ENCODE measurements around the gene OGFR.
"Not testable (repeated sequence)": the region's sequence is repeated elsewhere in the genome, so short reads cannot be mapped to it uniquely, and the experiment has no call there.

The OGFR gene

DNA sequence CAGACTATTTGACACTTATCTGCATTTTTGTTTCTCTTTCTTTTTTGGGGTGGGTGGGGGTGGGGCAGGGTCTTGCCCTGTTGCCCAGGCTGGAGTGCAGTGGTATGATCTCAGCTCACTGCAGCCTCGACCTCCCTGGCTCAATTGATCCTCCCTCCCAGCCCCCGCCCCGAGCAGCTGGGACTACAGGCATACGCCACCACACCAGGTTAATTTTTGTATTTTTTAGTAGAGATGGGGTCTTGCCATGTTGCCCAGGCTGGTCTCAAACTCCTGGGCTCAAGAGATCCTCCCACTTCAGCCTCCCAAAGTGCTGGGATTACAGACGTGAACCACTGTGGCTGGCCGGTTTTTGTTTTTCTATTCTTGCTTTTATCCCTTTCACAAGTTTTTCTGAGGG is 48.7 kb downstream of the OGFR start:
- H3K4me3 ChIP-seq; in situ Hi-C loops (cut with MboI; ENCODE audit: low sequenced_read_pairs); H3K4me1 ChIP-seq; DNase-seq (ENCODE audit: low spot score in 2 of 2); H3K9me3 ChIP-seq; H3K27me3 ChIP-seq (ENCODE audit: low read depth): not testable (repeated sequence)
- peaks cover 56% of the 10 kb centered on the region for H3K36me3 ChIP-seq (replicated peaks)

DNA sequence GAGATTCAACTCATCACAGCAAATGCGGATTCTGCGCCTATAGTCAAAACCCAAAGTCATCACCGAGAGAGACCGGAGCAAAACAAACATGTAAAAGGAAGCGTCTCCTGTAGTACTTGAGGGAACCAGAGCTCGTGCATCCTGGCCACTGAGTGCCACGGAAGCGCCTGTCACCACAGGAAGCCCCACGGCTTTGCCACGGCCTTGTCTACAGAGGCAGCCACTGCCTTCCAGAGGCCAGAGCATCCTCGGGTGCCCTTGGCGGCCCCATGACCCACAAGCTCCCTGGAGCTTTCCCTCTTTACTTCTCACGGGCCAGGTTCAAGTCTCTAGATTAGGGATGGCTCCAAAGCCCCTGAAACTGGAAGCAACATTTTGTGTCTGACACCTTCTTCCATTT is 49.5 kb downstream of the OGFR start:
- peaks cover 59% of the 10 kb centered on the region for H3K36me3 ChIP-seq (replicated peaks)
- H3K9me3 ChIP-seq, result no peaks in the 10 kb centered on the region
- no peaks in the 10 kb centered on the region for H3K4me1 ChIP-seq
- no peaks in the 10 kb centered on the region for H3K27me3 ChIP-seq (ENCODE audit: low read depth)
- no peak for DNase-seq (ENCODE audit: low spot score in 2 of 2)
- no peak overlapping the region for H3K4me3 ChIP-seq
- in situ Hi-C loops (cut with MboI; ENCODE audit: low sequenced_read_pairs), result no loop called here

DNA sequence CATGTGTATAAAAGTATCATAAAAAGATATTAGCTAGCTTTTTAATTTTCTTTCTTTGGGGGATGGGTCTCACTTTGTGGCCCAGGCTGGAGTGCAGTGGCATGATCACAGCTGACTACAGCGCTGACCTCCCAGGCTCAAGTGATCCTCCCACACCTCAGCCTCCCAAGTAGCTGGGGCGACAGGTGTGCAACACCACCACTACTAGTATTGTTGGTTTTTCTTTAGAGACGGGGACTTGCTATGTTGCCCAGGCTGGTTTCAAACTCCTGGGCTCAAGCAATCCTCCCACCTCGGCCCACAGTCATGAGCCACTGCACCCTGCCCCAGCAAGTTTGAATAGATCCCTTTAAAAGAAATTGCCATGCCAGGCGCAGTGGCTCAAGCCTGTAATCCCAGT is 50.5 kb downstream of the OGFR start:
- Histone ChIP-seq H3K36me3 (replicated peaks) (peaks cover 58% of the 10 kb centered on the region), H3K27me3 (ENCODE audit: low read depth) (no peaks in the 10 kb centered on the region), H3K4me3 (no peak overlapping the region), H3K4me1 (peaks cover 5% of the 10 kb centered on the region), H3K9me3 (no peaks in the 10 kb centered on the region)
- DNase-seq (ENCODE audit: low spot score in 2 of 2), result no peak
- in situ Hi-C loops (cut with MboI; ENCODE audit: low sequenced_read_pairs), result no loop called here

DNA sequence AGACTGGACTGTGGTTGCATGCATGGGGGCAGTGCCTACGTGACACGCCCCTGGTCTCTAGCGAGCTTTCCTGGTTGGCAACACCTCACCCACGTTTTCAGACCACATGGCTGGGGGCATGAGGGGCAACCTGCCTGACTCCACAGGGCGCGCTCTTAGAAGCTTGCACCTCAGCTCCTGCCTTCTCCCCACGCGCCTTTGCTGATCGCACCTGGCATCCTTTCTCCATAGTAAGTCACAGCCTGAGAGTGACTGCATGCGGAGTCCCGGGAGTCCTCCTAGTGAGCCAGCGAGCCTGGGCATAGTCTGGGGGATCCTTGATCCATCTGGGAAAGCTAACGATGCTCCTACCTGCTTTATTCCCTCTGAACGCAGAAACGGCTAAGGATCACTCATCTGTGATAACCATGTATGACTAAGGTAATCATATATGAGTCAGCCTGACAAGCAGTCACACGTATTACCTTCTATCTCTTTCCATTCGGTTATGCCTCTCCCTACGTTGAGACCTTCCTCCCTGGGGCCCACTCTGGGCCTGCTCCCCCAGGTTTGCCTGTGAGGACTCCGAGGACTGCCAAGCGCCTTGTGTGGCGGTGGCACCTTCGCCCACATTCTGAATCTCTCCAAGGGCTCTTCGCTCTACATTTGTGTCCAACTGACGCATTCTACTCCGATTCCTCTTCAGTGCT is 52.4 kb downstream of the OGFR start:
- H3K27me3 ChIP-seq (ENCODE audit: low read depth), result no peaks in the 10 kb centered on the region
- H3K36me3 ChIP-seq (replicated peaks), result peaks cover 53% of the 10 kb centered on the region
- in situ Hi-C loops (cut with MboI; ENCODE audit: low sequenced_read_pairs), result no loop called here
- no peak overlapping the region for H3K4me3 ChIP-seq
- no peak for DNase-seq (ENCODE audit: low spot score in 2 of 2)
- H3K9me3 ChIP-seq, result no peaks in the 10 kb centered on the region
- H3K4me1 ChIP-seq, result peaks cover 8% of the 10 kb centered on the region

DNA sequence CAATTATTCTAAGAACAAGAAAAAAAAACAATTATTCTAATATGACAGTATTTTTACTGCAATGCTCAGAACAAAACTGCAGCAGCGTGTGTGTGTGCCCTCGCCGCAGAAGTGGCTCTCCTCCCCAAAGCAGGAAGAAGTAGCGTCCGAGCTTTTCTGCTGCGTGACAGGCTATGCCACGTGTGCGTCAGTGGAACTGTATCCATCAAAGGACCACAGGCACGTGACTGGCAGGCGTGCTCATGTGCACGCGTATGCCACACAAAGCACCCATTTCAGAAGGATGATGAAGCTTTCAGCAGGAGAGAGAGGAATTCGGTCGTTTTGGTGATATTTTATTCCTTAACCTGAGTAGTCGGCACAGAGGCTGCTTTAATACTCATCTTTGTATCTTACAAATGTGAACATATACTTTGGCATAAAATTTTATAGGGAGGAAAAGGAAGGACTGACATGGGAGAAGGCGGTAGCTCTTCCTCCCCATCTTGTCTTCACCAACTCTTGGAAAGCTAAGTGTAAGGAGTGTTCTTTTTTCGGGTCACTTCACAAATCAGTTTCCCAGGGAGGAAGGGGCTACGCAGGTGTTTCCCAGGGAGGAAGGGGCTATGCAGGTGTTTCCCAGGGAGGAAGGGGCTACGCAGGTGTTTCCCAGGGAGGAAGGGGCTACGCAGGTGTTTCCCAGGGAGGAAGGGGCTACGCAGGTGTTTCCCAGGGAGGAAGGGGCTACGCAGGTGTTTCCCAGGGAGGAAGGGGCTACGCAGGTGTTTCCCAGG is 53.6 kb downstream of the OGFR start:
- Histone ChIP-seq H3K4me1 (peaks cover 15% of the 10 kb centered on the region), H3K9me3 (no peaks in the 10 kb centered on the region), H3K36me3 (replicated peaks) (peaks cover 46% of the 10 kb centered on the region), H3K27me3 (ENCODE audit: low read depth) (no peaks in the 10 kb centered on the region), H3K4me3 (no peak overlapping the region)
- DNase-seq (ENCODE audit: low spot score in 2 of 2), result no peak
- in situ Hi-C loops (cut with MboI; ENCODE audit: low sequenced_read_pairs), result no loop called here

DNA sequence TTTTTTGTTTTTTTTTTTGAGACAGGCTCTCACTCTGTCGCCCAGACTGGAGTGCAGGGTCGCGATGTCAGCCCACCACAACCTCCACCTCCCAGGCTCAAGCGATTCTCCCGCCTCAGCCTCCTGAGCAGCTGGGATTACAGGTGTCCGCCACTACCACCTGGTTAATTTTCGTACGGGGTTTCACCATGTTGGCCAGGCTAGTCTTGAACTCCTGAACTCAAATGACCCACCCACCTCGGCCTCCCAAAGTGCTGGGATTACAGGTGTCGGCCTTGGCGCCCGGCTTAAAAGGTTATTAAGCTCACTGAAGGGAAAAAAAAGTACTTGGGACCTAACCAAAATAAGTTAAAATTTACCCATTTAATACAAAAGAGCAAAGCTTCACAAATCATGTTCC is 55.1 kb downstream of the OGFR start:
- DNase-seq (ENCODE audit: low spot score in 2 of 2), result no peak
- H3K9me3 ChIP-seq, result no peaks in the 10 kb centered on the region; the same call in 1 of the 2 replicates
- peaks cover 15% of the 10 kb centered on the region for H3K4me1 ChIP-seq
- peaks cover 32% of the 10 kb centered on the region for H3K36me3 ChIP-seq (replicated peaks)
- peak overlapping the region; percentile 51 for H3K4me3 ChIP-seq
- H3K27me3 ChIP-seq (ENCODE audit: low read depth), result no peaks in the 10 kb centered on the region
- in situ Hi-C loops (cut with MboI; ENCODE audit: low sequenced_read_pairs), result no loop called here

DNA sequence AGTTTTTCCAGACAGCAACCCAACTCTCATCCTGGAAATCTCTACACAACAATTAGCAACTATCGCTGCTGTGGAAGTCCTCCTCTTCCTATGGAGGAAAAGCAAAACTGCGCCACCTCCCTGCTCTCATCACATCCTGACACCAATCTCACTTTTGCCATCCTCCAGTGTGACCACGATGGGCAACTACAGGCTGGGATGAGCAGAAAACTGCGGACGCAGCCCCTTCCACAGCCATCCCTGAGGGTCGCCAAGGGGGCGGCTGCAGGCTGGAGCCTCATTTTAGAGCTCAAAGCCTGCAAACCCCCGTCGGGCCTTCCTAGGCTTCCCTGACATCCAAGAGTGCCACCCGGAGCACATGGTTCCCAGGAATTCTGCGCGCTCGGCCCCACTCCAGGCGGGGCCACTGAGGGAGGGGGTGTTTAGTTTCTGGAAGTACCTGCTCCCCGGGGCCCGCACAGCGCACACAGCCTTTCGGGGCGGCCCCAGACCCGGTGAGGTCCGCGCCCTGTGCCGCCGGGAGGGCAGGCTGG is 55.8 kb downstream of the OGFR start:
- Histone ChIP-seq H3K36me3 (replicated peaks) (peaks cover 25% of the 10 kb centered on the region), H3K4me1 (peaks cover 15% of the 10 kb centered on the region), H3K9me3 (no peaks in the 10 kb centered on the region; the same call in none of the 2 replicates), H3K4me3 (peak overlapping the region; percentile 51), H3K27me3 (ENCODE audit: low read depth) (no peaks in the 10 kb centered on the region)
- peak; percentile 37 to 48 for DNase-seq (ENCODE audit: low spot score in 2 of 2)
- in situ Hi-C loops (cut with MboI; ENCODE audit: low sequenced_read_pairs), result no loop called here

DNA sequence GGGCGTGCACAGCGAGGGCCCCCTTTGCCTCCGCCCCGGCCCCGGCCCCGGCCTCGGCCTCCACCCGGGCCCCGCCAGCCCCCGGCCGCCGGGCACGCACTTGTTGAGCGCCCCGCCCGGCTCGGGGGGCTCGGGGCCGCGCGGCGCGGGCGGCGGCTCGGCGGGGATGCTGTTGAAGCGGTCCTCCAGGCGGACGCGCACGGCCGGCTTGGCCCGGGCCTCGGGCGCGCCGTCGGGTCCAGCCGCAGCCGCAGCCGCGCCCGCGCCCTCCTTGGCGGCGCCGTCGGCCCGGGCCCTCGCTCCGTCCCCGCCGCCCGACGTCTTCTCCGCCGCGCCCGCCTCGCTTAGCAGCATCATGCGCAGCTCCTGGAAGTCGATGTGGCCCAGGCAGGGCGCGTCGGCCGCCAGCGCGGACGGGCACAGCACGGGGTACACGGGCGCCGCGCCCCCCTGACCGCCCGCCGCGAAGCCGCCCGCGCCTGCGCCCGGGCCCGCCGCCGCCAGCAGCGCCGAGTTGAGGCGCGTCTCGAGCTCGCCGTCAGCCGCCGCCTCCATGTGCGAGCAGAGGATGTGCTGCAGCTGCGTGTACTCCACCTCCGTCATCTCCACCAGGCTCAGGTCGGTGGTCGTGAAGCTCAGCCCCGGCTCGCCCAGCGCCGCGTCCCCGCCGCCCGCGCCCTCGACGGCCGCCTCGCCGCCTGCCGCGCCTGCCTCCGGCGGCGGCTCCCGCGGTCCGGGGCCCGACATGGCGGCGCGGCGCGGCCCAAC is 56.5 kb downstream of the OGFR start:
- peak in 1 of 2 experiments; percentile 35 for DNase-seq (ENCODE audit: low spot score in 2 of 2)
- in situ Hi-C loops (cut with MboI; ENCODE audit: low sequenced_read_pairs), result no loop called here
- Histone ChIP-seq H3K4me3 (peak overlapping the region; percentile 51), H3K27me3 (ENCODE audit: low read depth) (no peaks in the 10 kb centered on the region), H3K36me3 (replicated peaks) (peaks cover 21% of the 10 kb centered on the region), H3K9me3 (no peaks in the 10 kb centered on the region; the same call in none of the 2 replicates), H3K4me1 (peaks cover 15% of the 10 kb centered on the region)

DNA sequence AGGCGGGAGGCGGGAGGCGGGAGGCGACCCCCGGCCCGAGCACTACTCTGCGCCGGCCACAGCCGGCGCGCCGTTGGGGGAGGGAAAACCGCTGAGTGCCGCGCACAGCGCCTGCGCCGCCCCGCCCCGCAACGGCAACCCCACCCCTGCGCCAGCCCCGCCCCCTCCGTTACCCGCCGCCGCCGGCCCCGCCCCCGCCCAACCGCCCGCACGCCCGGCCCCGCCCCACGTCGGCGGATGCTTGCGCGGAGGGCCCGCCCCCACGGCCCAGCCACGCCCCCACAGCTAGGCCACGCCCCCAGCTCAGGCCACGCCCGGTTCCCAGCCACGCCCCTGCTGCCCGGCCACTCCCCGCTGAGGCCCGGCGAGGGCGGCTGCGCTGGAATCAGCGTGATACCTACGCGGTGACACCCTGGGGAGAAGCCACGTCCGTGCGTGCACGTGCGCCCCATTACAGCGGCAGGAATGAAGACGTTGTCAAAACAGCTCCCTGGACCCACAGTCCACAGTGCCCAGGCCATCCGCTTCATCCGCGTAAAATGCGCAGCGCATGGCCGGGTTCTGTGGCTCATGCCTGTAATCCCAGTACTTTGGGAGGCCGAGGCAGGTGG is 57.2 kb downstream of the OGFR start, which contains the start of gene TCFL5:
TCFL5 (minus strand) TSS at position 97 of the 611 bp plus-strand sequence. CDS start 152 bp downstream, outside the sequence.
- Histone ChIP-seq H3K4me3 (peak within 1 kb of the TSS; percentile 51), H3K4me1 (peaks cover 15% of the 10 kb centered on the region), H3K36me3 (replicated peaks) (peaks cover 19% of the 10 kb centered on the region), H3K9me3 (no peaks in the 10 kb centered on the region; the same call in none of the 2 replicates), H3K27me3 (ENCODE audit: low read depth) (no peaks in the 10 kb centered on the region)
- in situ Hi-C loops (cut with MboI; ENCODE audit: low sequenced_read_pairs), result no loop called here
- DNase-seq (ENCODE audit: low spot score in 2 of 2), result peak; percentile 72 to 91

Data from HAP-1 (cell line).